MG63 (cell line): ENCODE data around the gene ABRACL. TPM values are rescaled to one million over a fixed set of nuclear protein-coding genes. Genes with fewer than 3 reads are reported as not detected.
"Not testable (repeated sequence)": the region's sequence is repeated elsewhere in the genome, so short reads cannot be mapped to it uniquely, and the experiment has no call there.

Source experiments
- DNase-seq: peaks from one replicate; pipeline ENCODE4 v3.0.0-alpha.2; 2020
- H3K27me3 ChIP-seq: fragments of 250-450 bp; sonication (Bioruptor Pico); 2 replicates; pipeline ENCODE4 v1.5.1; 2020; ENCODE audit warnings: mild to moderate bottlenecking, moderate library complexity
- H3K36me3 ChIP-seq: fragments of 250-450 bp; sonication (Bioruptor Pico); 2 replicates; pipeline ENCODE4 v1.5.1; 2020; ENCODE audit warnings: mild to moderate bottlenecking, moderate library complexity
- H3K4me3 ChIP-seq: fragments of 250-450 bp; sonication (Bioruptor Pico); 2 replicates; pipeline ENCODE4 v1.5.1; 2020; ENCODE audit warnings: mild to moderate bottlenecking, moderate library complexity
- H3K9me3 ChIP-seq: fragments of 250-450 bp; sonication (Bioruptor Pico); 2 replicates; pipeline ENCODE4 v1.5.1; 2020; ENCODE audit warnings: mild to moderate bottlenecking, moderate library complexity
- total RNA-seq: library from RNA; depleted of rRNA; stranded (reverse); fragments of >200 nt; shearing (Covaris generic); gene quantifications from 2 replicates; pipeline ENCODE4 v1.2.3, GENCODE V29; 2014; ENCODE audit warnings: low replicate concordance; rRNA removed

The ABRACL gene
- 25.9 and 38.0 TPM in 2 replicates for total RNA-seq

GRCh38 chr6:139028658-139029469, at the start of gene ABRACL:
Gene ABRACL (plus strand): TSS chr6:139028745. CDS start chr6:139034161, 5,416 bp downstream.
- Histone ChIP-seq H3K27me3 (no peaks in the 10 kb centered on the region), H3K4me3 (peak within 1 kb of the TSS; percentile 69), H3K9me3 (no peaks in the 10 kb centered on the region), H3K36me3 (no peaks in the 10 kb centered on the region)
- DNase-seq: peak; percentile 67

- peak; percentile 59 for DNase-seq
- H3K9me3 ChIP-seq: no peaks in the 10 kb centered on the region
- H3K27me3 ChIP-seq: no peaks in the 10 kb centered on the region
- H3K4me3 ChIP-seq: no peak overlapping the region
- no peaks in the 10 kb centered on the region for H3K36me3 ChIP-seq
Measured at GRCh38 chr6:138979365-138979764, 49.2 kb upstream of the ABRACL start.

- Histone ChIP-seq H3K4me3 (no peak overlapping the region), H3K27me3 (no peaks in the 10 kb centered on the region), H3K9me3 (no peaks in the 10 kb centered on the region), H3K36me3 (no peaks in the 10 kb centered on the region)
- DNase-seq: no peak
Measured at GRCh38 chr6:138979813-138980668, 48.5 kb upstream of the ABRACL start.

GRCh38 chr6:138981416-138981815, 47.1 kb upstream of the ABRACL start:
- no peaks in the 10 kb centered on the region for H3K27me3 ChIP-seq
- H3K36me3 ChIP-seq: no peaks in the 10 kb centered on the region
- H3K9me3 ChIP-seq: no peaks in the 10 kb centered on the region
- H3K4me3 ChIP-seq: no peak overlapping the region
- no peak for DNase-seq

GRCh38 chr6:138986578-138986977, 42.0 kb upstream of the ABRACL start:
- Histone ChIP-seq H3K9me3 (no peaks in the 10 kb centered on the region), H3K27me3 (no peaks in the 10 kb centered on the region), H3K4me3 (peak overlapping the region; percentile 94), H3K36me3 (no peaks in the 10 kb centered on the region)
- no peak for DNase-seq

- no peak for DNase-seq
- H3K27me3 ChIP-seq: no peaks in the 10 kb centered on the region
- no peaks in the 10 kb centered on the region for H3K36me3 ChIP-seq
- H3K9me3 ChIP-seq: no peaks in the 10 kb centered on the region
- H3K4me3 ChIP-seq: peak overlapping the region; percentile 94
Measured at GRCh38 chr6:138987080-138987642, 41.4 kb upstream of the ABRACL start.

GRCh38 chr6:138987643-138988468, 40.7 kb upstream of the ABRACL start, which contains the start of gene REPS1:
Gene REPS1 (minus strand): TSS chr6:138988253. CDS start chr6:138987682, 571 bp downstream.
- no peaks in the 10 kb centered on the region for H3K9me3 ChIP-seq
- H3K36me3 ChIP-seq: no peaks in the 10 kb centered on the region
- peak within 1 kb of the TSS; percentile 94 for H3K4me3 ChIP-seq
- no peaks in the 10 kb centered on the region for H3K27me3 ChIP-seq
- peak; percentile 89 for DNase-seq

GRCh38 chr6:138988469-138988834, 40.1 kb upstream of the ABRACL start:
- no peaks in the 10 kb centered on the region for H3K27me3 ChIP-seq
- peak overlapping the region; percentile 94 for H3K4me3 ChIP-seq
- H3K9me3 ChIP-seq: no peaks in the 10 kb centered on the region
- no peak for DNase-seq
- H3K36me3 ChIP-seq: no peaks in the 10 kb centered on the region

- Histone ChIP-seq H3K27me3 (no peaks in the 10 kb centered on the region), H3K4me3 (no peak overlapping the region), H3K36me3 (no peaks in the 10 kb centered on the region), H3K9me3 (no peaks in the 10 kb centered on the region)
- no peak for DNase-seq
Measured at GRCh38 chr6:138989098-138989983, 39.2 kb upstream of the ABRACL start.

- Histone ChIP-seq H3K27me3 (no peaks in the 10 kb centered on the region), H3K36me3 (no peaks in the 10 kb centered on the region), H3K9me3 (no peaks in the 10 kb centered on the region), H3K4me3 (no peak overlapping the region)
- DNase-seq: no peak
Measured at GRCh38 chr6:138991206-138991605, 37.3 kb upstream of the ABRACL start.

- not testable (repeated sequence) for H3K9me3 ChIP-seq, H3K27me3 ChIP-seq, H3K4me3 ChIP-seq, DNase-seq, H3K36me3 ChIP-seq
Measured at GRCh38 chr6:138992965-138993364, 35.6 kb upstream of the ABRACL start.

GRCh38 chr6:138993410-138993809, 35.1 kb upstream of the ABRACL start:
- H3K36me3 ChIP-seq, DNase-seq, H3K27me3 ChIP-seq: not testable (repeated sequence)

GRCh38 chr6:138996524-138996923, 32.0 kb upstream of the ABRACL start:
- H3K4me3 ChIP-seq: no peak overlapping the region
- no peak for DNase-seq

More at GRCh38 chr6:138993410-138993809, 35.1 kb upstream of the ABRACL start:
- H3K9me3 ChIP-seq, H3K4me3 ChIP-seq: not testable (repeated sequence)

GRCh38 chr6:138997136-138997535, 31.4 kb upstream of the ABRACL start:
- Histone ChIP-seq H3K4me3 (no peak overlapping the region), H3K27me3 (no peaks in the 10 kb centered on the region), H3K36me3 (no peaks in the 10 kb centered on the region), H3K9me3 (no peaks in the 10 kb centered on the region)
- DNase-seq: no peak

More at GRCh38 chr6:138996524-138996923, 32.0 kb upstream of the ABRACL start:
- Histone ChIP-seq H3K36me3 (no peaks in the 10 kb centered on the region), H3K9me3 (no peaks in the 10 kb centered on the region), H3K27me3 (no peaks in the 10 kb centered on the region)

GRCh38 chr6:138999949-139000725, 28.4 kb upstream of the ABRACL start:
- DNase-seq: no peak
- Histone ChIP-seq H3K36me3 (no peaks in the 10 kb centered on the region), H3K4me3 (no peak overlapping the region), H3K27me3 (no peaks in the 10 kb centered on the region), H3K9me3 (no peaks in the 10 kb centered on the region)
